ENCODE measurements around the gene GRIK2. TPM values are rescaled to one million over a fixed set of nuclear protein-coding genes. Genes with fewer than 3 reads are reported as not detected.

The GRIK2 gene
- total RNA-seq, 2 donors from 2014 or later: 7.7 to 12.1 TPM

DNA sequence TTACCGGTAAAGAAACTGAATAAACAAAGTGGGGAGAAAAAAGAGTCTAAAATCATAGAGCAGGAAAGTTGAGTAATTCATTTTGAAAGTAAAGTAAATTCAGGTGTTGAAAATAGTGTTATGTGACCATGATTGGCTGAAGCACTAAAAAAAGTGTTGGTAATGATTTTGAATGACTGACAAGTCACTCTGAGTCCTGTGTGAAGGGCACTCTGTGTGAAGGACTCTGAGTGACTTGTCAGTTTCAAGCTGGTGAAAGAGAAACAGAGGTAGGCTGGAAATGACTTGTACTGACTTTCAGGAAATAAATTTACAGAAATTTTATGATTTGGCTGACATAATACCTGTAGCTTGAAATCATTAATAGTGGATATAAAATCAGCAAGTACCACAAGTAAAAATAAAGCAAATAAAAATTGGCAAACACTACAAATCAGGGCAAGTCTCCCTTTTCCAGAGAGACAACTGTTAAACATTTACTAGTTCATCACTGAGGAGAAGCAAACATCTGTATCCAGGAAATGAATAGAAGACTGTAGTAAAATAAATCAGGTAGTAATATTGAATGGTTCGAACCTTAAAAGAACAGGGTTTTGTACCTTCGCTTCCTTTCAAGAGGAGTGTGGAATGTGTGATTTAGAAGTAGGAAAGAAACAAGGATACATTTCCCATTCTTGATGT is 630.6 kb downstream of the GRIK2 start:
- H3K27ac ChIP-seq: no peak overlapping the region
- H3K9me3 ChIP-seq: no peaks in the 10 kb centered on the region
- H3K4me3 ChIP-seq: no peak overlapping the region
- H3K4me1 ChIP-seq: no peaks in the 10 kb centered on the region
- TF ChIP-seq, protein P1, sequence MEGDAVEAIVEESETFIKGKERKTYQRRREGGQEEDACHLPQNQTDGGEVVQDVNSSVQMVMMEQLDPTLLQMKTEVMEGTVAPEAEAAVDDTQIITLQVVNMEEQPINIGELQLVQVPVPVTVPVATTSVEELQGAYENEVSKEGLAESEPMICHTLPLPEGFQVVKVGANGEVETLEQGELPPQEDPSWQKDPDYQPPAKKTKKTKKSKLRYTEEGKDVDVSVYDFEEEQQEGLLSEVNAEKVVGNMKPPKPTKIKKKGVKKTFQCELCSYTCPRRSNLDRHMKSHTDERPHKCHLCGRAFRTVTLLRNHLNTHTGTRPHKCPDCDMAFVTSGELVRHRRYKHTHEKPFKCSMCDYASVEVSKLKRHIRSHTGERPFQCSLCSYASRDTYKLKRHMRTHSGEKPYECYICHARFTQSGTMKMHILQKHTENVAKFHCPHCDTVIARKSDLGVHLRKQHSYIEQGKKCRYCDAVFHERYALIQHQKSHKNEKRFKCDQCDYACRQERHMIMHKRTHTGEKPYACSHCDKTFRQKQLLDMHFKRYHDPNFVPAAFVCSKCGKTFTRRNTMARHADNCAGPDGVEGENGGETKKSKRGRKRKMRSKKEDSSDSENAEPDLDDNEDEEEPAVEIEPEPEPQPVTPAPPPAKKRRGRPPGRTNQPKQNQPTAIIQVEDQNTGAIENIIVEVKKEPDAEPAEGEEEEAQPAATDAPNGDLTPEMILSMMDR (IDR thresholded peaks at IDR 0.05): no peak
- no peaks in the 10 kb centered on the region for H3K27me3 ChIP-seq
- H3K36me3 ChIP-seq: no peaks in the 10 kb centered on the region
- DNase-seq (ENCODE audit: low spot score): no peak

DNA sequence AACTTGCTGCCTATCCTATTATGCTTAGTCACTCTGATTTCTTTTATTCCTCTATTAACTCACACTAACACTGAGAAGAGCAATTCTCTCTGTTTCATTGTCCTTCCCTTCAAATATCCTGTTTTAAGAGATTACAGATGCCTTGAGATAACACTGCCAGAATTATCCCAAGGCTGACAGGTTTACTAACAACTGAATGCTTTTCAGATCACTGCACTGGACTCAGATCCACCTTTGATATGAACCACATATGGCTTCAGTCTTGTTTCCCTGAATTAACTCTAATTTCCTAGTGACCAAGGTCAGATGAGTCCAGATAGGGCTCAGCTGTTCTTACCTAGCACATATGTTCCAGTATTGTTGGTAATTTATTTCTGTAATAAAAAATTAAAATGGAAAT is 633.1 kb downstream of the GRIK2 start:
- Histone ChIP-seq H3K9me3 (no peaks in the 10 kb centered on the region), H3K27ac (no peak overlapping the region), H3K36me3 (no peaks in the 10 kb centered on the region), H3K4me3 (no peak overlapping the region), H3K4me1 (no peaks in the 10 kb centered on the region), H3K27me3 (no peaks in the 10 kb centered on the region)
- TF ChIP-seq, protein P1 (IDR thresholded peaks at IDR 0.05): no peak
- DNase-seq (ENCODE audit: low spot score): no peak

DNA sequence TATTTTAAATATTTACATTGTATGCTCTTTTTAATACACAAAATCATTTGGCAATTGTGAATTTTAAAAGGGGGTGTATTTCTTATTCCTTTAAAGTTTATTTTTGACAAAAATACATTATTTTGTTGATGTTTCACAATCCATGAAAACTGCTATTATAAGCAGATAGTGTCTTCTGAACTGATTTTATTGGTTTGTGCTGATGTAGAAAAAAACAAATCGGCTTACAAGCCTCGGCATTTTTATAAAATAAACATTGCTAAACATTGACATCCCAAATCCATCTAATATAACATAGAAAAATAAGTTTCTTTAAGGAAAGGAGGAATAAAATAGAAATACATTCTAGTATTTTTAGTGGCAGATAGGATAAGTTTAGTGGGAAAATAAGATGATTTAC is 634.7 kb downstream of the GRIK2 start:
- no peak for DNase-seq (ENCODE audit: low spot score)
- no peaks in the 10 kb centered on the region for H3K9me3 ChIP-seq
- no peaks in the 10 kb centered on the region for H3K36me3 ChIP-seq
- H3K4me1 ChIP-seq: no peaks in the 10 kb centered on the region
- TF ChIP-seq, protein P1 (IDR thresholded peaks at IDR 0.05): no peak
- H3K27me3 ChIP-seq: no peaks in the 10 kb centered on the region
- H3K27ac ChIP-seq: no peak overlapping the region
- H3K4me3 ChIP-seq: no peak overlapping the region

DNA sequence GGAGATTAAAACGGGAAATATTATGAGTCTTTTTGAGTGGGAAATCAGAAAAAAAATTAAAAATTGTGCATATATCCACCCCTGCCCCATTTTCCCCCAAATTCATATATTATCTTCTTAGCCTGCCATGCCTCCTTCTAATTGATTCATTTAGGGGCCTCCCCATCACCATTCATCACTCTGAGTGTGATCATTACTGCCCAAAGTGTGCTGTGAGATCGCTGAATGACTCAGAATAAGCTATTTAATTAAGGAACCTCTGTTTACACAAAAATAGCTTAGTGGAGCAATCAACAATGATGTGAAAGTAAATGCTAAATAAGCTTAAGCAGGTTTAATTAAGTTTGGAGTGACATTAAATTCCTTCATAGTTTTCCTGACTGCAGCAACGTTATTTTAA is 645.5 kb downstream of the GRIK2 start:
- TF ChIP-seq, protein P1 (IDR thresholded peaks at IDR 0.05): no peak
- H3K36me3 ChIP-seq: no peaks in the 10 kb centered on the region
- H3K4me1 ChIP-seq: no peaks in the 10 kb centered on the region
- no peak for DNase-seq (ENCODE audit: low spot score)
- H3K27ac ChIP-seq: no peak overlapping the region
- H3K27me3 ChIP-seq: no peaks in the 10 kb centered on the region
- no peaks in the 10 kb centered on the region for H3K9me3 ChIP-seq
- no peak overlapping the region for H3K4me3 ChIP-seq

DNA sequence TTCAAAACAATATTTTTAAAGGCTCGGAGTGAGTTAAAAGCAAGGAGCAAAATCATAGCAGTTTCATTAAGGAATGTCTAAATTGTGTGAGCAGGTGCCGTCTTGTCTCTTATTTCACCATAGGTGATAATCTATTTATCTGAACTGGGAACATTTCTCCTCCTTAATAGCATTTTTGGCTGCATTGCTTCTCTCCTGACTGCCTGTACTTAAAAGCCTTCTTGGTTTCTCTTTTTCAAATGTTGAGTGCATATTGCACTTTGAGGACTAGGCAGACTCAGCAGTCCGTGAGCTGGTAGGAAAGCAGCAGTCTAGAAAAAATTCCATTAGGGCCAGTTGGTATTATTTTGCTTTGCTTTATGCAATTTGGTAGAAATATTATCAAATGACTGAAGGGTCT is 645.9 kb downstream of the GRIK2 start:
- Histone ChIP-seq H3K27me3 (no peaks in the 10 kb centered on the region), H3K27ac (no peak overlapping the region), H3K4me1 (no peaks in the 10 kb centered on the region), H3K36me3 (no peaks in the 10 kb centered on the region), H3K4me3 (no peak overlapping the region), H3K9me3 (no peaks in the 10 kb centered on the region)
- TF ChIP-seq, protein P1 (IDR thresholded peaks at IDR 0.05): no peak
- DNase-seq (ENCODE audit: low spot score): no peak

DNA sequence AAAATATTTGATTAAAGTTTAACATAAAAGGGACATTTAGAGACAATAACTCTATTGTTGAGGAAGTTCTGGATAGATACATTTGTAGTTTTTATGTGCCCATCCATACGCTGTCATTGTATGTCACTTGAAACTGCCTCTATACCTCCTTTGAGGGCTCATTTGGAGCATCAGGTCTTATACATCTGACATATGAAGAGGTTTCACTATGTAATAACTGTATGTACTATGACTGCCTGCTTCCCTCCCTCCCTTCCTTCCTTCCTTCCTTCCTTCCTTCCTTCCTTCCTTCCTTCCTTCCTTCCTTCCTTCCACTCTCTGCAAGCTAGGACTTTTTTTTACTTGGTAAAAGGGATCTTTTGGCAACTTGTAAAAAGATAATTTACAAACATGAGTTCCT is 657.5 kb downstream of the GRIK2 start:
- H3K27ac ChIP-seq: no peak overlapping the region
- H3K36me3 ChIP-seq: no peaks in the 10 kb centered on the region
- TF ChIP-seq, protein P1 (IDR thresholded peaks at IDR 0.05): no peak
- no peak for DNase-seq (ENCODE audit: low spot score)
- no peaks in the 10 kb centered on the region for H3K4me1 ChIP-seq
- H3K4me3 ChIP-seq: no peak overlapping the region
- no peaks in the 10 kb centered on the region for H3K9me3 ChIP-seq
- H3K27me3 ChIP-seq: no peaks in the 10 kb centered on the region

All from right atrium auricular region (tissue), 2 donors.